HCT116 (cell line): Measurements from ENCODE around the gene HECW1.

Experiments
- CEBPB ChIP-seq: IDR thresholded peaks from 2 replicates; pipeline ENCODE4 v1.6.1; 2012; ENCODE audit warnings: low read depth
- ELF1 ChIP-seq: IDR thresholded peaks from 2 replicates; pipeline ENCODE4 v1.6.1; 2012; ENCODE audit warnings: low read depth, borderline replicate concordance
- POLR2AphosphoS5 ChIP-seq: IDR thresholded peaks from 2 replicates; pipeline ENCODE4 v1.6.1; 2011; ENCODE audit warnings: mild to moderate bottlenecking, low read depth, low read length, moderate library complexity
- SRF ChIP-seq: IDR thresholded peaks from 2 replicates; pipeline ENCODE4 v1.6.1; 2012; ENCODE audit warnings: low read depth
- TF ChIP-seq, protein P1 (sequence below), 3 experiments: fragments of 200-600 bp in 1 of 3; sonication (generic) in 1 of 3; IDR thresholded peaks in 2 of 3; conservative IDR thresholded peaks in 1 of 3; 2 replicates each; pipeline ENCODE4 v1.5.1; 2012 to 2017; ENCODE audit warnings: low read depth in 2 of 3, low read length in 2 of 3, antibody characterized with exemption in 1 of 3, borderline replicate concordance in 1 of 3, control low read depth in 1 of 3, mild to moderate bottlenecking in 1 of 3, mixed read lengths in 1 of 3, mixed run types in 1 of 3, moderate library complexity in 1 of 3; ENCODE audit not compliant: insufficient read depth in 1 of 3
- TF ChIP-seq, protein P2 (sequence below): IDR thresholded peaks from 2 replicates; pipeline ENCODE4 v1.6.1; 2012; ENCODE audit warnings: low read depth

DNA sequence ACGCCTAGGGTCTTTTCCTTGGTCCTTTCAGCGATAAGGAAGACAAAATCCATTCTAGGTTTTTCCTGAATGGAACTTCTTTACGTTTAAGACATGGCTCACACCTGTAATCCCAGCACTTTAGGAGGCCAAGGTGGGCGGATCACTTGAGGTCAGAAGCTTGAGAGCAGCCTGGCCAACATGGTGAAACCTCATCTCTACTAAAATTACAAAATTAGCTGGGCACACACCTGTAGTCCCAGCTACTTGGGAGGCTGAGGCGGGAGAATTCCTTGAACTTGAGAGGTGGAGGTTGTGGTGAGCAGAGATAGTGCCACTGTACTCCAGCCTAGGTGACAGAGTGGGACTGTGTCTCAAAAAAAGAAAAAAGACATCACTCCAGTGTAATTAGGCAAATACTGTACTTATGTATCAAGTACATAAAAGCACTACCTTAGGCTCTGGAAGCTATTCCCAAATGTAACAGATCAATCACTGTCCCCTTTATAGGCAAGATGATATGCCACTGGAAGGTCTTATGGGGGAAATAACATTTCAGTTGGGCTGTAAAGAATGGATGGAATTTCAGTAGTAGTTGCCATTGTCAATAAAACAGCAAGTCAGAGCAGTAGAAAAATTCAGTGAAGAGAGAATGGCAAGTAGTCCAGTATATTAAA is 476.2 kb downstream of the HECW1 start:
- no peak for TF ChIP-seq ELF1
- no peak for TF ChIP-seq CEBPB
- TF ChIP-seq SRF = no peak
- no peak for TF ChIP-seq POLR2AphosphoS5
- TF ChIP-seq, protein P1, sequence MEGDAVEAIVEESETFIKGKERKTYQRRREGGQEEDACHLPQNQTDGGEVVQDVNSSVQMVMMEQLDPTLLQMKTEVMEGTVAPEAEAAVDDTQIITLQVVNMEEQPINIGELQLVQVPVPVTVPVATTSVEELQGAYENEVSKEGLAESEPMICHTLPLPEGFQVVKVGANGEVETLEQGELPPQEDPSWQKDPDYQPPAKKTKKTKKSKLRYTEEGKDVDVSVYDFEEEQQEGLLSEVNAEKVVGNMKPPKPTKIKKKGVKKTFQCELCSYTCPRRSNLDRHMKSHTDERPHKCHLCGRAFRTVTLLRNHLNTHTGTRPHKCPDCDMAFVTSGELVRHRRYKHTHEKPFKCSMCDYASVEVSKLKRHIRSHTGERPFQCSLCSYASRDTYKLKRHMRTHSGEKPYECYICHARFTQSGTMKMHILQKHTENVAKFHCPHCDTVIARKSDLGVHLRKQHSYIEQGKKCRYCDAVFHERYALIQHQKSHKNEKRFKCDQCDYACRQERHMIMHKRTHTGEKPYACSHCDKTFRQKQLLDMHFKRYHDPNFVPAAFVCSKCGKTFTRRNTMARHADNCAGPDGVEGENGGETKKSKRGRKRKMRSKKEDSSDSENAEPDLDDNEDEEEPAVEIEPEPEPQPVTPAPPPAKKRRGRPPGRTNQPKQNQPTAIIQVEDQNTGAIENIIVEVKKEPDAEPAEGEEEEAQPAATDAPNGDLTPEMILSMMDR (IDR thresholded peaks at IDR 0.05 in 2 of 3, conservative IDR thresholded peaks at IDR 0.05 in 1 of 3; ENCODE audit: borderline replicate concordance in 1 of 3, insufficient read depth in 1 of 3, low read depth in 2 of 3, low read length in 2 of 3) = no peak
- TF ChIP-seq, protein P2, sequence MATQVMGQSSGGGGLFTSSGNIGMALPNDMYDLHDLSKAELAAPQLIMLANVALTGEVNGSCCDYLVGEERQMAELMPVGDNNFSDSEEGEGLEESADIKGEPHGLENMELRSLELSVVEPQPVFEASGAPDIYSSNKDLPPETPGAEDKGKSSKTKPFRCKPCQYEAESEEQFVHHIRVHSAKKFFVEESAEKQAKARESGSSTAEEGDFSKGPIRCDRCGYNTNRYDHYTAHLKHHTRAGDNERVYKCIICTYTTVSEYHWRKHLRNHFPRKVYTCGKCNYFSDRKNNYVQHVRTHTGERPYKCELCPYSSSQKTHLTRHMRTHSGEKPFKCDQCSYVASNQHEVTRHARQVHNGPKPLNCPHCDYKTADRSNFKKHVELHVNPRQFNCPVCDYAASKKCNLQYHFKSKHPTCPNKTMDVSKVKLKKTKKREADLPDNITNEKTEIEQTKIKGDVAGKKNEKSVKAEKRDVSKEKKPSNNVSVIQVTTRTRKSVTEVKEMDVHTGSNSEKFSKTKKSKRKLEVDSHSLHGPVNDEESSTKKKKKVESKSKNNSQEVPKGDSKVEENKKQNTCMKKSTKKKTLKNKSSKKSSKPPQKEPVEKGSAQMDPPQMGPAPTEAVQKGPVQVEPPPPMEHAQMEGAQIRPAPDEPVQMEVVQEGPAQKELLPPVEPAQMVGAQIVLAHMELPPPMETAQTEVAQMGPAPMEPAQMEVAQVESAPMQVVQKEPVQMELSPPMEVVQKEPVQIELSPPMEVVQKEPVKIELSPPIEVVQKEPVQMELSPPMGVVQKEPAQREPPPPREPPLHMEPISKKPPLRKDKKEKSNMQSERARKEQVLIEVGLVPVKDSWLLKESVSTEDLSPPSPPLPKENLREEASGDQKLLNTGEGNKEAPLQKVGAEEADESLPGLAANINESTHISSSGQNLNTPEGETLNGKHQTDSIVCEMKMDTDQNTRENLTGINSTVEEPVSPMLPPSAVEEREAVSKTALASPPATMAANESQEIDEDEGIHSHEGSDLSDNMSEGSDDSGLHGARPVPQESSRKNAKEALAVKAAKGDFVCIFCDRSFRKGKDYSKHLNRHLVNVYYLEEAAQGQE = no peak
